ENCODE measurements around the gene GLYATL1.

Gene GLYATL1

DNA sequence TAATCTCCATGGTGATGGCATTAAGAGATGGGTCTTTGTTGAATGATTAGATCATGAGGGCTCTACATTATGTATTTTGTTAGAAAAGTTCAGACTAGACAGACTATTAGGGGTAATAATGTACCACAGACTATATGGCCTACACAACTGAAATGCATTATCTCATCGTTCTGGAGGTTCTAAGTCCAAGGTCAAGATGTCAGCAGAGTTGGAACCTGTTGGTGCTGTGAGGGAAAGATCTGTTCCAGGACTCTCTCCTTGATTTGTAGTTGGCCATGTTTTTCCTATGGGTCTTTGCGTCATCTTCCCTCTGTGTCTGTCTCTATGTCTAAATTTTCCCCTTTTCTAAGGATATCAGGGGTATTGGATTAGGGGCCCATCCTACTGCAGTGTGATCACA lies 8.4 kb upstream of the GLYATL1 start:
- in situ Hi-C loops (cut with HindIII; ENCODE audit: low sequenced_read_pairs) = no loop called here
- no peak for DNase-seq (ENCODE audit: low read depth, low spot score)
- H3K4me3 ChIP-seq (ENCODE audit: low read depth, low read length) = no peak overlapping the region
- TF ChIP-seq, protein P1, sequence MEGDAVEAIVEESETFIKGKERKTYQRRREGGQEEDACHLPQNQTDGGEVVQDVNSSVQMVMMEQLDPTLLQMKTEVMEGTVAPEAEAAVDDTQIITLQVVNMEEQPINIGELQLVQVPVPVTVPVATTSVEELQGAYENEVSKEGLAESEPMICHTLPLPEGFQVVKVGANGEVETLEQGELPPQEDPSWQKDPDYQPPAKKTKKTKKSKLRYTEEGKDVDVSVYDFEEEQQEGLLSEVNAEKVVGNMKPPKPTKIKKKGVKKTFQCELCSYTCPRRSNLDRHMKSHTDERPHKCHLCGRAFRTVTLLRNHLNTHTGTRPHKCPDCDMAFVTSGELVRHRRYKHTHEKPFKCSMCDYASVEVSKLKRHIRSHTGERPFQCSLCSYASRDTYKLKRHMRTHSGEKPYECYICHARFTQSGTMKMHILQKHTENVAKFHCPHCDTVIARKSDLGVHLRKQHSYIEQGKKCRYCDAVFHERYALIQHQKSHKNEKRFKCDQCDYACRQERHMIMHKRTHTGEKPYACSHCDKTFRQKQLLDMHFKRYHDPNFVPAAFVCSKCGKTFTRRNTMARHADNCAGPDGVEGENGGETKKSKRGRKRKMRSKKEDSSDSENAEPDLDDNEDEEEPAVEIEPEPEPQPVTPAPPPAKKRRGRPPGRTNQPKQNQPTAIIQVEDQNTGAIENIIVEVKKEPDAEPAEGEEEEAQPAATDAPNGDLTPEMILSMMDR (IDR thresholded peaks at IDR 0.05; ENCODE audit: low read depth, low read length) = no peak

GRCh38 chr11:58933661-58934060 lies 5.6 kb upstream of the GLYATL1 start:
- no peak for DNase-seq (ENCODE audit: low read depth, low spot score)
- TF ChIP-seq, protein P1 (IDR thresholded peaks at IDR 0.05; ENCODE audit: low read depth, low read length) = no peak
- in situ Hi-C loops (cut with HindIII; ENCODE audit: low sequenced_read_pairs) = no loop called here
- H3K4me3 ChIP-seq (ENCODE audit: low read depth, low read length) = no peak overlapping the region

- TF ChIP-seq, protein P1 (IDR thresholded peaks at IDR 0.05; ENCODE audit: low read depth, low read length) = no peak
- in situ Hi-C loops (cut with HindIII; ENCODE audit: low sequenced_read_pairs) = no loop called here
- H3K4me3 ChIP-seq (ENCODE audit: low read depth, low read length) = no peak overlapping the region
- DNase-seq (ENCODE audit: low read depth, low spot score) = no peak
These were observed 4.3 kb upstream of the GLYATL1 start for GRCh38 chr11:58934945-58935513.

GRCh38 chr11:58938398-58938797 lies 890 bp upstream of the GLYATL1 start:
- no peak for DNase-seq (ENCODE audit: low read depth, low spot score)
- TF ChIP-seq, protein P1 (IDR thresholded peaks at IDR 0.05; ENCODE audit: low read depth, low read length) = no peak
- H3K4me3 ChIP-seq (ENCODE audit: low read depth, low read length) = no peak overlapping the region
- in situ Hi-C loops (cut with HindIII; ENCODE audit: low sequenced_read_pairs) = no loop called here

DNA sequence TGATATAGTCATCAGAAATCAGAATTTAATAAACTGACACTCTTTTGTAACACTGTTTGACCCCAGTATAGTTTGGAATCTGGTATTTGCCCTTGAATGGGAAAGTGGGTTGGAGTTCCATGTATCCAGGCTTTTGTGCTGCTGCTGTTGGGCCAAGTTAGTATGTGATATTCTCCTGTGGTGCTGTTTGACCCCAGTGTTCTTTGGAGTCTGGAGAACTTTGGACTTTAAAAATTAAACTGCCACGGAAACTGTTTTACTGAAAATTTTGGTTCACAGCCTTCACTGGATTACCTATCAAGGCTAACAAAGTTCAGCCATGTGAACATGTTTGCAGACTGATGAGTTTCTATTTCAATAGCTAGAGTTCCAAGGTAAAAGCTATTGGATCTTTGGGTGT lies 740 bp downstream of the GLYATL1 start:
- TF ChIP-seq, protein P1 (IDR thresholded peaks at IDR 0.05; ENCODE audit: low read depth, low read length) = no peak
- H3K4me3 ChIP-seq (ENCODE audit: low read depth, low read length) = no peak overlapping the region
- in situ Hi-C loops (cut with HindIII; ENCODE audit: low sequenced_read_pairs) = no loop called here
- no peak for DNase-seq (ENCODE audit: low read depth, low spot score)

- DNase-seq (ENCODE audit: low read depth, low spot score) = no peak
- H3K4me3 ChIP-seq (ENCODE audit: low read depth, low read length) = no peak overlapping the region
- in situ Hi-C loops (cut with HindIII; ENCODE audit: low sequenced_read_pairs) = no loop called here
- TF ChIP-seq, protein P1 (IDR thresholded peaks at IDR 0.05; ENCODE audit: low read depth, low read length) = no peak
These were observed 2.5 kb downstream of the GLYATL1 start for GRCh38 chr11:58941838-58942237.

GRCh38 chr11:58945663-58946062 lies 6.4 kb downstream of the GLYATL1 start:
- TF ChIP-seq, protein P1 (IDR thresholded peaks at IDR 0.05; ENCODE audit: low read depth, low read length) = no peak
- DNase-seq (ENCODE audit: low read depth, low spot score) = no peak
- no peak overlapping the region for H3K4me3 ChIP-seq (ENCODE audit: low read depth, low read length)
- in situ Hi-C loops (cut with HindIII; ENCODE audit: low sequenced_read_pairs) = no loop called here
